GM12878 (cell line): ENCODE measurements around the gene PJA1. TPM values are rescaled to one million over a fixed set of nuclear protein-coding genes. Genes with fewer than 3 reads are reported as not detected.

ENCODE experiments used
- ATAC-seq: fragments of 200-7000 bp; cut with Tn5 transposase; 3 replicates; pipeline ENCODE4 v1.9.1; 2020; ENCODE audit warnings: mild to moderate bottlenecking, moderate library complexity
- BruUV-seq: library from RNA; stranded (reverse); fragments of 400-500 nt; replicated peaks from 2 replicates; lab custom pipeline; 2021; lab: Mats Ljungman, UMichigan
- CTCF ChIA-PET: fragments of 300-600 bp; sonication (Branson Sonifier 250); formaldehyde crosslinking; extraction: SDS; loops from one replicate; lab custom pipeline; 2021; ENCODE audit warnings: inconsistent platforms; lab: Yijun Ruan, JAX
- POLR2A ChIA-PET: fragments of 350-600 bp; formaldehyde crosslinking; extraction: SDS; loops from one replicate; lab custom pipeline; 2021; ENCODE audit warnings: inconsistent platforms; lab: Charles Lee
- RAD21 ChIA-PET: fragments of 300-600 bp; sonication (Branson Sonifier 250); formaldehyde crosslinking; loops from one replicate; lab custom pipeline; 2023; ENCODE audit warnings: antibody characterized with exemption; ENCODE audit not compliant: unreplicated experiment; lab: Charles Lee
- SMC1A ChIA-PET: fragments of 300-600 bp; sonication (Branson Sonifier 250); formaldehyde crosslinking; loops from one replicate; lab custom pipeline; 2023; ENCODE audit not compliant: unreplicated experiment, uncharacterized antibody; lab: Charles Lee
- DNase-seq: peaks from one replicate; pipeline ENCODE4 v3.0.0-alpha.2; 2011; ENCODE audit warnings: low read depth, low spot score
- FAIRE-seq: peaks from 3 replicates; lab custom pipeline; 2011; peaks lifted over from hg19 to GRCh38; lab: Jason Lieb, UNC
- H2AFZ ChIP-seq: 2 replicates; pipeline ENCODE4 v1.6.0; 2011; ENCODE audit warnings: low read depth, low read length, control low read depth; ENCODE audit not compliant: control insufficient read depth
- H3K27ac ChIP-seq: 2 replicates; pipeline ENCODE4 v1.5.1; 2011; ENCODE audit warnings: control low read depth; ENCODE audit not compliant: control insufficient read depth, insufficient read depth
- H3K27me3 ChIP-seq, 2 experiments: replicated peaks in 1 of 2; 2 replicates each; pipeline versions ENCODE4 v1.6.0 to v1.6.1; 2011; ENCODE audit warnings: low read length in 1 of 2; ENCODE audit not compliant: control insufficient read depth in 2 of 2, insufficient read depth in 2 of 2
- H3K36me3 ChIP-seq, 2 experiments: 2 replicates each; pipeline ENCODE4 v1.5.1; 2011; ENCODE audit warnings: low read length in 1 of 2; ENCODE audit not compliant: control insufficient read depth in 2 of 2, insufficient read depth in 2 of 2
- H3K4me1 ChIP-seq: 2 replicates; pipeline ENCODE4 v1.6.1; 2011; ENCODE audit warnings: mild to moderate bottlenecking, low read length, moderate library complexity, mixed read lengths; ENCODE audit not compliant: control insufficient read depth, insufficient read depth
- H3K4me2 ChIP-seq: 2 replicates; pipeline ENCODE4 v1.6.0; 2011; ENCODE audit warnings: control low read depth; ENCODE audit not compliant: control insufficient read depth, insufficient read depth
- H3K4me3 ChIP-seq: fragments of 200-600 bp; sonication (generic); 2 replicates; pipeline ENCODE4 v1.5.1; 2016
- H3K79me2 ChIP-seq: 2 replicates; pipeline ENCODE4 v1.6.0; 2011; ENCODE audit warnings: low read length; ENCODE audit not compliant: control insufficient read depth, insufficient read depth
- H3K9ac ChIP-seq: 2 replicates; pipeline ENCODE4 v1.8.0; 2011; ENCODE audit warnings: low read length, control low read depth, mixed read lengths; ENCODE audit not compliant: control insufficient read depth, insufficient read depth
- H3K9me3 ChIP-seq: replicated peaks from 3 replicates; pipeline ENCODE4 v1.5.1; 2011; ENCODE audit warnings: mild to moderate bottlenecking, low read length; ENCODE audit not compliant: control insufficient read depth, insufficient read depth
- H4K20me1 ChIP-seq: 2 replicates; pipeline ENCODE4 v1.6.0; 2011; ENCODE audit not compliant: control insufficient read depth, insufficient read depth
- CBX3 ChIP-seq: fragments of 200-600 bp; sonication (generic); IDR thresholded peaks from 2 replicates; pipeline ENCODE4 v1.6.1; 2016; ENCODE audit warnings: low read depth, borderline replicate concordance
- EZH2 ChIP-seq: IDR thresholded peaks from 2 replicates; pipeline ENCODE4 v1.6.1; 2012; ENCODE audit warnings: low read depth, mild to moderate bottlenecking, control low read depth, inconsistent platforms, low read length, borderline replicate concordance; ENCODE audit not compliant: control insufficient read depth
- GABPA ChIP-seq: IDR thresholded peaks from 2 replicates; pipeline ENCODE4 v1.6.1; 2014; ENCODE audit warnings: antibody characterized with exemption, low read depth, mild to moderate bottlenecking, inconsistent platforms
- HDAC2 ChIP-seq: fragments of 200-600 bp; sonication (generic); IDR thresholded peaks from 2 replicates; pipeline ENCODE4 v1.6.1; 2017
- KAT2A ChIP-seq: conservative IDR thresholded peaks from 2 replicates; pipeline ENCODE4 v1.6.1; 2011; ENCODE audit warnings: low read depth, low read length; ENCODE audit not compliant: control insufficient read depth
- NRF1 ChIP-seq: conservative IDR thresholded peaks from 2 replicates; pipeline ENCODE4 v1.6.1; 2011; ENCODE audit warnings: mild to moderate bottlenecking, low read depth, low read length, improper control_type of control experiment
- POLR2A ChIP-seq: IDR thresholded peaks from 2 replicates; pipeline ENCODE4 v1.6.1; 2011; ENCODE audit warnings: low read depth, mild to moderate bottlenecking, low read length
- POLR2AphosphoS2 ChIP-seq: IDR thresholded peaks from 2 replicates; pipeline ENCODE4 v1.6.1; 2011; ENCODE audit warnings: low read depth, mild to moderate bottlenecking, low read length, improper control_type of control experiment, moderate library complexity
- RAD21 ChIP-seq: IDR thresholded peaks from 2 replicates; pipeline ENCODE4 v1.6.1; 2011; ENCODE audit warnings: mild to moderate bottlenecking, low read depth, low read length, moderate library complexity; ENCODE audit not compliant: insufficient read depth
- TCF3 ChIP-seq: IDR thresholded peaks from 2 replicates; pipeline ENCODE4 v1.6.1; 2012; ENCODE audit warnings: low read depth, mild to moderate bottlenecking, low read length, borderline replicate concordance; ENCODE audit not compliant: insufficient read depth
- TCF7 ChIP-seq: IDR thresholded peaks from 2 replicates; pipeline ENCODE4 v1.6.1; 2014; ENCODE audit warnings: antibody characterized with exemption, borderline replicate concordance
- ZBED1 ChIP-seq: IDR thresholded peaks from 2 replicates; pipeline ENCODE4 v1.6.1; 2016; ENCODE audit warnings: borderline replicate concordance
- ZNF207 ChIP-seq: fragments of 450-650 bp; IDR thresholded peaks from 2 replicates; pipeline ENCODE4 v1.6.1; 2014; ENCODE audit warnings: antibody characterized with exemption, mild to moderate bottlenecking, borderline replicate concordance
- WGBS: methylation state at CpG from one replicate; pipeline ENCODE4 v1.1.6; 2016; ENCODE audit warnings: low lambda C conversion rate; ENCODE audit not compliant: insufficient replicate concordance, insufficient coverage; ENCODE audit errors: missing lambda C conversion rate; 5-methylcytosine and 5-hydroxymethylcytosine counted together
- in situ Hi-C: fragments of 300-500 bp; cut with MboI; formaldehyde crosslinking; loops from 9 replicates; pipeline ENCODE4 v1.14.3; 2018; ENCODE audit warnings: mixed read lengths
- intact Hi-C: fragments of 100-400 bp; cut with micrococcal nuclease; formaldehyde crosslinking; loops from one replicate; pipeline ENCODE4 v1.14.2; 2022; ENCODE audit not compliant: unreplicated experiment
- polyA plus RNA-seq, 11 experiments: library from polyadenylated mRNA; depleted of rRNA in 4 of 11; unstranded in 6 of 11; stranded (reverse) in 5 of 11; fragments of >200 nt; fragmentation: Nextera tagmentation in 4 of 11; fragmentation: Illumina TruSeq in 1 of 11; extraction: Ambion mirVana in 4 of 11; extraction: Trizol in 1 of 11; gene quantifications; 1 replicate in 1 of 11; 2 replicates in 10 of 11; pipeline versions ENCODE4 v1.2.1 to v1.2.3, GENCODE V29; 2011 to 2016; ENCODE audit warnings: inconsistent platforms in 2 of 11, missing spikeins in 2 of 11, low read depth in 1 of 11
- total RNA-seq, 4 experiments: library from RNA; depleted of rRNA in 3 of 4; stranded (reverse); fragments of >200 nt in 3 of 4; fragmentation: Illumina TruSeq in 1 of 4; extraction: Trizol in 1 of 4; gene quantifications; 2 replicates each; pipeline versions ENCODE4 v1.2.1 to v1.2.3, GENCODE V29; 2013 to 2021
- TF ChIP-seq, protein P1 (sequence below): fragments of 450-650 bp; IDR thresholded peaks from 2 replicates; pipeline ENCODE4 v1.6.1; 2016; ENCODE audit warnings: mild to moderate bottlenecking, moderate library complexity, borderline replicate concordance
- TF ChIP-seq, protein P2 (sequence below): fragments of 150-350 bp; IDR thresholded peaks from 2 replicates; pipeline ENCODE4 v1.6.1; 2014; ENCODE audit warnings: mild to moderate bottlenecking, low read depth, low read length

Gene PJA1
- total and polyA plus RNA-seq, 10 of the 15 experiments (the other 5 are each of a cell fraction or from before 2014, with no cell fraction given), result 5.2 to 19.5 (median 10.8) TPM

DNA sequence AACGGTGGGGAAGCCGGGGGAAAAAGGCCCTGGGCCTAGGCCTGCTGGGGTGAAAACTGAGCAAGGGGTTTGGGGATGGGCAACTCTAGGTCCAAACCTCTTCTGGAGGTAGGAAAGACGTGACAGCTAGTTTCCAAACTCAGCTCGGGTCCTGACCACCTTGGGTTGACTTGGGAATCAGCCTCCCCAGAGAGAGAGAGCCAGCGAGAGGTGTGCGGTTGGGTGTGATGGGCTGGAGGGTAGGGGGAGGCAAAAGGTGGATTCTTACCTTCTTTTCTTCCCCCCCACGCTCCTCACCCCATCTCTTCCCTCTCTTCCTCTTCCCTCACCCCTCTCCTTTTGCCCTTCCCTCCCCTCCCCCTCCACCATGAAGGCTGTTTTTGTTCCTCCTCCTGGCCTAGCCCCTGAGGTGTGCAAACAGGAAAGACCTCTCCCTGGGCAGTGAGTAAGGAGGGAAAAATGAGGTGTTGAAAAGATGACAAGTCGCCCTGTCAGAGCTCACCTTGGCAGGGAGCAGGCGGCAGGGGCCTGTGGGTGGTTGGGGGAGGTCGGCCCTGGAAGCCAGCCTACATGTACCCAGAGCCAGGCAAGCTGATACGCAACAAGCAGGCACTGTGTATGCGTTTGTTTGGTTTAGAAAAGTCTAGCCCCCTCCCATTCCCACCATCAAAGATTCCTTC, 14.8 kb downstream of the PJA1 start (continued):
- TF ChIP-seq, protein P1, sequence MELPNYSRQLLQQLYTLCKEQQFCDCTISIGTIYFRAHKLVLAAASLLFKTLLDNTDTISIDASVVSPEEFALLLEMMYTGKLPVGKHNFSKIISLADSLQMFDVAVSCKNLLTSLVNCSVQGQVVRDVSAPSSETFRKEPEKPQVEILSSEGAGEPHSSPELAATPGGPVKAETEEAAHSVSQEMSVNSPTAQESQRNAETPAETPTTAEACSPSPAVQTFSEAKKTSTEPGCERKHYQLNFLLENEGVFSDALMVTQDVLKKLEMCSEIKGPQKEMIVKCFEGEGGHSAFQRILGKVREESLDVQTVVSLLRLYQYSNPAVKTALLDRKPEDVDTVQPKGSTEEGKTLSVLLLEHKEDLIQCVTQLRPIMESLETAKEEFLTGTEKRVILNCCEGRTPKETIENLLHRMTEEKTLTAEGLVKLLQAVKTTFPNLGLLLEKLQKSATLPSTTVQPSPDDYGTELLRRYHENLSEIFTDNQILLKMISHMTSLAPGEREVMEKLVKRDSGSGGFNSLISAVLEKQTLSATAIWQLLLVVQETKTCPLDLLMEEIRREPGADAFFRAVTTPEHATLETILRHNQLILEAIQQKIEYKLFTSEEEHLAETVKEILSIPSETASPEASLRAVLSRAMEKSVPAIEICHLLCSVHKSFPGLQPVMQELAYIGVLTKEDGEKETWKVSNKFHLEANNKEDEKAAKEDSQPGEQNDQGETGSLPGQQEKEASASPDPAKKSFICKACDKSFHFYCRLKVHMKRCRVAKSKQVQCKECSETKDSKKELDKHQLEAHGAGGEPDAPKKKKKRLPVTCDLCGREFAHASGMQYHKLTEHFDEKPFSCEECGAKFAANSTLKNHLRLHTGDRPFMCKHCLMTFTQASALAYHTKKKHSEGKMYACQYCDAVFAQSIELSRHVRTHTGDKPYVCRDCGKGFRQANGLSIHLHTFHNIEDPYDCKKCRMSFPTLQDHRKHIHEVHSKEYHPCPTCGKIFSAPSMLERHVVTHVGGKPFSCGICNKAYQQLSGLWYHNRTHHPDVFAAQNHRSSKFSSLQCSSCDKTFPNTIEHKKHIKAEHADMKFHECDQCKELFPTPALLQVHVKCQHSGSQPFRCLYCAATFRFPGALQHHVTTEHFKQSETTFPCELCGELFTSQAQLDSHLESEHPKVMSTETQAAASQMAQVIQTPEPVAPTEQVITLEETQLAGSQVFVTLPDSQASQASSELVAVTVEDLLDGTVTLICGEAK, result no peak

DNA sequence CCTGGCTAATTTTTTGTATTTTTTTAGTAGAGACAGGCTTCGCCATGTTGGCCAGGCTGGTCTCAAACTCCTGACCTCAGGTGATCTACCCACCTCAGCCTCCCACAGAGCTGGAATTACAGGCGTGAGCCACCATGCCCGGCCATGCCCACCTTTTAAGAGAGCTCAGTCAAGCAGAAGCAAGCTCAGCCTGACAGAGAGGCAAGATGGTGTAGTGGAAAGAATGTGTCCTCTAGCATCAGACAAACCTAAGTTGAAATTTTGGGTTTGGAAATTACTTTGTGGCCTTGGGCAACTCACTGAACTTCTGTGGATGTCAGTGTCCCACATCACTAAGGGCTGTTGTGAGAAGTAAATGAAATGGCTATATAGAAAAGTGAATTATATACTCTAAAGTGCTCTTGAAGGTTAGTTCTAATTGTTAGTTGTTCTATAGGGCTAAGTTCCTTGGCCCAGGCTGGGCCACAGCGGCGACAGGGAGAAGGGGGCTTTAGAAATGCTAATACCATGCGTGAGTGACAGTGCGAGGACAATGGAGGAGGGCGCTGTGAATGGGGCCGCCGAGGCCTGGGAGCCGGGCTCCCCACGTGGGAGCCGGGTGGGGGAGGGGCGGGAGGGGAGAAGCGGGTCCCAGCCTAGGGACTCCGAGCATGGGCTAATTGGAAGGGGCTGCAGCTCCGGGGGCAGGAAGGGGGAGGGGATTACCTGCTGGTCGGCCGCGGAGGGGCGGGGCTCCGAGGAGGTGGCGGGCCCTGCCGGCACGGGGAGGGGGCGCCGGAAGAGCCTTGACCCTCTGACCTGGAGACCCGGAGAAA, 15.6 kb downstream of the PJA1 start:
- FAIRE-seq (no peak), DNase-seq (no peak), ATAC-seq (no peak)
- Histone ChIP-seq H3K27ac (no peak overlapping the region), H3K36me3 (no peaks in the 10 kb centered on the region), H2AFZ (no peak overlapping the region), H3K79me2 (no peaks in the 10 kb centered on the region), H3K9ac (no peak overlapping the region), H3K27me3 (no peaks in the 10 kb centered on the region; a peak in 1 of 4 replicates), H3K4me3 (no peak overlapping the region), H3K4me1 (no peaks in the 10 kb centered on the region), H3K4me2 (no peak overlapping the region), H4K20me1 (no peaks in the 10 kb centered on the region), H3K9me3 (no peaks in the 10 kb centered on the region)
- POLR2A ChIA-PET, result no interaction called here
- 53% methylated on average over 11 of the region's 28 CpGs for WGBS
- in situ Hi-C loops, result no loop called here
- SMC1A ChIA-PET, result no interaction called here
- RAD21 ChIA-PET, result no interaction called here
- CTCF ChIA-PET, result no interaction called here
- no TSS peak for BruUV-seq
- intact Hi-C loops, result loop anchor here (10.0 kb wide), 3 partner anchors 135 to 325 kb away; partner anchors contain the start of gene EFNB1
- TF ChIP-seq TCF3 (no peak), EZH2 (no peak), GABPA (no peak), POLR2A (no peak), KAT2A (no peak), TCF7 (no peak), CBX3 (no peak), ZNF207 (no peak), POLR2AphosphoS2 (no peak), ZBED1 (no peak), HDAC2 (no peak), RAD21 (no peak), NRF1 (no peak)
- TF ChIP-seq, protein P2, sequence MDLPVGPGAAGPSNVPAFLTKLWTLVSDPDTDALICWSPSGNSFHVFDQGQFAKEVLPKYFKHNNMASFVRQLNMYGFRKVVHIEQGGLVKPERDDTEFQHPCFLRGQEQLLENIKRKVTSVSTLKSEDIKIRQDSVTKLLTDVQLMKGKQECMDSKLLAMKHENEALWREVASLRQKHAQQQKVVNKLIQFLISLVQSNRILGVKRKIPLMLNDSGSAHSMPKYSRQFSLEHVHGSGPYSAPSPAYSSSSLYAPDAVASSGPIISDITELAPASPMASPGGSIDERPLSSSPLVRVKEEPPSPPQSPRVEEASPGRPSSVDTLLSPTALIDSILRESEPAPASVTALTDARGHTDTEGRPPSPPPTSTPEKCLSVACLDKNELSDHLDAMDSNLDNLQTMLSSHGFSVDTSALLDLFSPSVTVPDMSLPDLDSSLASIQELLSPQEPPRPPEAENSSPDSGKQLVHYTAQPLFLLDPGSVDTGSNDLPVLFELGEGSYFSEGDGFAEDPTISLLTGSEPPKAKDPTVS, result no peak
